CD4-positive, alpha-beta T cell treated with Interleukin-17A for 4 hours (primary cell): ENCODE results near the gene LDLRAD4.

Source experiments
- DNase-seq: peaks from one replicate; pipeline ENCODE4 v3.0.0-alpha.2; 2020; ENCODE audit warnings: mixed read lengths

Gene LDLRAD4

GRCh38 chr18:13232086-13232917, 13.7 kb downstream of the LDLRAD4 start:
- no peak for DNase-seq

DNA sequence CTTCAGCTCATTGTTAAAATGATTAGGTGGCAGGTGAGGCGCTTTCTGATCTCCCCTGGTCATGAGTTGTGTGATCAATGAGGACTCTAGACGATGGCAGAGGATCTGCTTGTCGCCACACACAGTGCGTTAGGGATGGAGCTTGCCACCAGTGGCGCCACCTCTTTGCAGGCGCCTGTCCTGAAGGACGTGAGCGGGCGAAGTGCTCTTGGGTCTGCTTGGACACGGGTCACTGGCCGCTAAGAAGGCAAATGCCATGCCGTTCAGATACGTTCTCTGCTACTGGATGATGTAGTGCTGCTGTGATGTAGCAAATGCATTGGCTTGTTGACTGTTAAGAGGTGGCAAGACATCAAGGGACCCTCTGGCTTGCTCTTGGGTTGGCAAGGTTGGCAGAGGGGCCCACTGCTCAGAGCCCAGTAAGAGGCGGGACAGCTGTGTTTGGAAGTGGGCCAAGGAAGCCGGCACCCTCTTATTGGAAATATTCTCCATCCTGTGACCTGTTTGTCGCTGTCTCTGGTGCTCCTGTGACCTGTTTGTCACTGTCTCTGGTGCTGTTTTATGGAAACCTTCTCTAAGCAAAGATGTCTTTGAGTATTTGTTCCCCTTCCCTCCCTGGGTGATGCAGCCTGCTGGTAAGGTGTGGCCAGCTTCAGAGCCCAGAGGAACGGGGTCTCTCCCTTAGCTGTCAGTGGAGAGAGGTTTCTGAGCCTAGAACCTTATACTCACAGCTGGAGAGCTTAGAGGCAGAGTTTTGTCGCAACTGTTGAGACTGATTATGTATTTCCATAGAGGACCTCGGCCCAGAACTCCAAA, 14.6 kb downstream of the LDLRAD4 start:
- DNase-seq = no peak

DNA sequence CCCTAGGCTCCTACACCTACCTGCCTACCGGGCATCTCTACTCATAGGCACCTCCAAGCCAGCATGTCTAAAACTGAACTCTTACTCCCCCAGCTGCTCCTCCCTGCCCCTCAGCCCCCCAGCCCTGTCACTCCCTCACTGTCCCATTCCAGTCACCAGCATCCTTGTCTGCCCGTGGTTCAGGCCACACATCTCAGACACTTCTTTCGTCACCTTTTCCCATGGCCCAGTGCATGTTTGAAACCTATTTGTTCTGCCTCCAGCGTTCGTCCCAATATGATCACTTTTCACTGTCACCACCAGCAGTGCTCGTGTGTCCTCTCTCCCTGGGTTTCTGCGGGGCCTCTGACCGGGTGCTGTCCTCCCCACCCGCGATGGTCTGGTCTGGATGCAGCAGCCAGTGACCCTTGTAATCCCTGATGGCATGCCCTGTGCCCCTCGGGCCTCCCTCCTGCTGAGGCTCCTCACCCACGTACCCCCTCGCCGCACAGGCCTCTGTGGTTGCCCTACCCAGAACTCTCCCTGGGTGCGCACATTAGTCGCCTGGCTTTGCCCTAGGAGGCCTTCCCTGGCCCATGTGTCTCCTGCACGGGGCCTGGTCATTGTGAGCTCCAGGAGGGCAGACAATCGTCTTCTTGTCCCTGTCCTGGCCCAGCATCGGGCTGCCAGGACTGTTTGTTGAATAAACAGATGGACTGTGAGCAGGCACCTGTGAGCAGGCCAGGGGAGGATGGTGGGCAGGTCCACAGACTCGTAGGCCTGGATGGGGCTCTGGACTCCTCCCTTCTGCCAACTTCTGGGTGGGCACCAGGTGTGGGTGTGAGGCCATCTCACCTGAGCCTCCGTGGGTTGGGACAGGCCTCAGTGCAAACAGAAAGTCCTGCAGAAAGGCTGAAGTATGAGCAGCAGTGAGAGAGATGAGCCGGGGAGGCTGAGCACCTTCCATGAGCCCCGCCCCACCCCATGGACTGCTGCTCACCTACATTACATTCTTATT, 15.5 kb downstream of the LDLRAD4 start:
- no peak for DNase-seq

- DNase-seq = no peak
Measured at GRCh38 chr18:13235421-13235831, 16.9 kb downstream of the LDLRAD4 start.

GRCh38 chr18:13235981-13236380, 17.4 kb downstream of the LDLRAD4 start:
- no peak for DNase-seq

- no peak for DNase-seq
Measured at GRCh38 chr18:13236411-13236810, 17.9 kb downstream of the LDLRAD4 start.

GRCh38 chr18:13237073-13237472, 18.5 kb downstream of the LDLRAD4 start:
- no peak for DNase-seq

DNA sequence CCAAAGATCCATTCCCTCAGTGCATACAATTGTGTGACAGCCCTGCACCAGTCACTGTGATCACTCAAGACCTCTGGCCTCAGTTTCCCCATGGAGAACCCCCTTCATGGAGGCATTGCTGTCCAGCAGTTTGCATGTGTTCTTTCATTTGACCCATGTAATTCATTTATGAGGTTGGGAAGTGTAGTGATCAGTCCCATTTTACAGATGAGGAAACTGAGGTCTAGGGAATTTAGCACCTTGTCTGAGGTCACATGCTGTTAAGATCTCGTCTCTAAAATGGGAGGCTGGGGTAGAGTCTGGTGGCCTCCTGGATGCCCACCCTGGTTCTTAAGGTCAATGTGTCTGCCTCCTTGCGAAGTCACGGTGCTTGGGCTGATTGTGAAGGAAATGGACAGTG, 19.1 kb downstream of the LDLRAD4 start:
- no peak for DNase-seq

- no peak for DNase-seq
Measured at GRCh38 chr18:13239171-13239956, 20.8 kb downstream of the LDLRAD4 start.

GRCh38 chr18:13240060-13240725, 21.6 kb downstream of the LDLRAD4 start:
- DNase-seq = no peak

- no peak for DNase-seq
Measured at GRCh38 chr18:13241083-13241892, 22.7 kb downstream of the LDLRAD4 start.

- DNase-seq = no peak
Measured at GRCh38 chr18:13241893-13242175, 23.3 kb downstream of the LDLRAD4 start.

GRCh38 chr18:13242797-13243196, 24.2 kb downstream of the LDLRAD4 start:
- DNase-seq = no peak

DNA sequence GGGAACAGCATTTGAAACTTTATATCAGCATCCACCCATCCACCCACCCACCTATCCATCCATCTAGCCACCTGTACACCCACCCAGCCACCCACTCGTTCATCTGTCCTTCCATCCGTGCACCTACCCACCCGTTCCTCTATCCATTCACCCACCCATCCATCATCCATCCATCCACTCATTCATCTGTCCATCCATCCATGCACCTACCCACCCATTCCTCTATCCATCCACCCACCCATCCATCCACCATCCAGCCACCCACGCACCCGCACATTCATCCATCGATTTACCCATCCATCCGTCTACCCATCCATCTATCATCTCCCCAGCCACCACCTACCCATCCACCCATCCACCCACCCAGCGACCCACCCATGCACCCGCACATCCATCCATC, 24.8 kb downstream of the LDLRAD4 start:
- DNase-seq = no peak

GRCh38 chr18:13244135-13244534, 25.6 kb downstream of the LDLRAD4 start:
- DNase-seq = no peak

DNA sequence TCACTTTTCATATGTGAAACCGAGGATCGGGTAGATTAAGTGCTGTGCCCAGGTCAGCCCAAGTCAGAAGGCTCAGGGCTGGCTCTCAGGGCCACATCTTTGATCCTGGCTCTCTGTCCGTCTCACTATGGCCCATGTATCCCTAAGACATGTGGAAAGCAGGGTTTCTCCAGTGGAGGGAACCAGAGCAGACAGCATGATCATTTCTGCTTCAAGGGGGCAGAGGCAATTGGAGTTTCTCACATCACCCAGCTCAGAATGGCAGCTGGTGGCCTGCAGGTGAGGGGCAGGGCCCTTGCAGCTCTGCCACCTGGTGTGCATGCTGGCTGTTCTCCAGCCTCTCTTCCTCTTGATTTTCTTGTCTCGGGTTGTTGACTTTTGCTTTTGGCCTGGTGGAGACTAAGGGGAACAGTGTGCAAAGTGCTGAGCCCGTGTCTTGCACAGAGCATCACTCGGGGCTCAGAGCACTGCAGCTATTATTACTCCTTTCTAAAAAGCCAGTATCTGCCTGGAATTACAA, 27.0 kb downstream of the LDLRAD4 start:
- no peak for DNase-seq

DNA sequence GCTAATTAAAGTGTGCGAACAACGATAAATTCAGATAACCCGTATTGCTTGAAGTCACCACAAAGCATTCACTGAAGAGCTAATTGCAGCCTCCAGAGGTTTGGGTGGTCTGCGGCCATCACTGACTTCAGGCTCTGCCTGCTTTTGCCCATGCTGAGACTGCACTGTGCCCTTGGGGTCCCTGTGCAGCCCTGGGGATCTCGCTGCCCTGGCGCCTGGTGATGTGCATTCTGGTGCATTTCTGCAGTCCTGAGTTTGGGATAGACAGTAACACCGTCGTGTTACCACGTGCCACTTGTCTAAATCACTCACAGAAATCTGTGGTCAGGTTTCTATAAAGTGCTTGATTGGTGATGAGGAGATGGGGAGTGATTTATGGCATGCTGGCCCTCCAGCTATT, 27.6 kb downstream of the LDLRAD4 start:
- DNase-seq = no peak

DNA sequence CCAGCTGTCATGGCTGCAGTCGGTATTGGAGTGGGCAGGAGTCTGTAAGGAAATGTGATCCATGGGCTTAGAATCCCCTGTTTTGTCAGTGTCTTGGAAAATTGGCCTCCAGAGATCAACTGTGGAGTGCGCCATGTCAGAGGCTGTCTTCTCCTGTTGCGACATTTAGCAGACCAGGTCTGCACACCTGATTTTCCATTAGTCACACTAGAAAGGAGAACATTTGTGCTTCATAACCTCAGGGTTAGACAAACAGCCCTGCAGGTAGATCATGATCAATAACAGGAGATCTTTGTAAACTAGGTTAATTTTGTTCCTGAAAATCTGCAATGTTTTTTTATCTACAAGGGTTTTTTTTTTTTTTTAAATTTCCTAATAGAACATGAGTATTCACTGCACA, 28.0 kb downstream of the LDLRAD4 start:
- no peak for DNase-seq

DNA sequence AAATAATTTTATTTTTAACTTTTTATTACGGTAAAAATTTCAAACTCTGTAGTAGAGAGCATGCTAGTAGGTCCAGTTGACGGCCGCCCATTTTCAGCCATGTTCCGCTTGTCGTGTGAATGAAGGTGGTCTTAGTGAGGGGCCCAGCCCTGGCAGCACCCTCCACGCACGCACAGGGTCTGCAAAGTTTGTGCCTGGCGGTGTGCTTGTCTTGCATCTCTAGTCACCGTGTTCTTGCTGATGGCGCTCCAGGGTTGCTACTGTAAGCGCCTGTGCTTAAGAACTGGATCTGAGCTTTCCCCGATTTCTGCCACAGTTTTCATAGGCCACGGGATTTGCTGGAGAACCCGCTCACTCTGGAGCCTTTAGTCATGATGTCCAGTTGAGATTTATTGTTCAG, 28.9 kb downstream of the LDLRAD4 start:
- no peak for DNase-seq

GRCh38 chr18:13252686-13253410, 34.3 kb downstream of the LDLRAD4 start:
- no peak for DNase-seq
